WTC11 (cell line): Measurements from ENCODE around the gene STUM. TPM values are rescaled to one million over a fixed set of nuclear protein-coding genes. Genes with fewer than 3 reads are reported as not detected.

Experiments
- ATAC-seq: fragments of 200-7000 bp; cut with Tn5 transposase; 2 replicates; pipeline ENCODE4 v1.10.0; 2021; ENCODE audit warnings: mild to moderate bottlenecking, moderate library complexity
- CTCF ChIA-PET: fragments of 300-600 bp; sonication (Branson Sonifier 250); formaldehyde crosslinking; loops from one replicate; lab custom pipeline; 2021; ENCODE audit warnings: antibody characterized with exemption; lab: Charles Lee
- POLR2A ChIA-PET: fragments of 350-600 bp; sonication (Branson Sonifier 250); formaldehyde crosslinking; loops from one replicate; lab custom pipeline; 2021; ENCODE audit warnings: antibody characterized with exemption; lab: Charles Lee
- DNase-seq: peaks from one replicate; pipeline ENCODE4 v3.0.0; 2021; ENCODE audit warnings: low spot score
- H3K27ac Mint-ChIP-seq: 2 replicates; pipeline ENCODE4 v1.8.0; 2021; ENCODE audit warnings: mixed read lengths
- H3K27me3 Mint-ChIP-seq: 2 replicates; pipeline ENCODE4 v1.8.0; 2021; ENCODE audit warnings: low read depth, mild to moderate bottlenecking, moderate library complexity, mixed read lengths
- H3K36me3 Mint-ChIP-seq: 2 replicates; pipeline ENCODE4 v1.8.0; 2021; ENCODE audit warnings: mixed read lengths
- H3K4me1 Mint-ChIP-seq: 2 replicates; pipeline ENCODE4 v1.8.0; 2022; ENCODE audit warnings: mixed read lengths
- H3K4me3 Mint-ChIP-seq: 2 replicates; pipeline ENCODE4 v1.8.0; 2021; ENCODE audit warnings: mild to moderate bottlenecking, moderate library complexity, mixed read lengths
- H3K9me3 Mint-ChIP-seq: 2 replicates; pipeline ENCODE4 v1.8.0; 2021; ENCODE audit warnings: mixed read lengths
- CREB1 ChIP-seq: sonication (generic); formaldehyde crosslinking; IDR thresholded peaks from 2 replicates; pipeline ENCODE4 v1.8.0; 2023; ENCODE audit warnings: mild to moderate bottlenecking, missing genetic modification reagents
- CTCF ChIP-seq: fragments of 200-600 bp; IDR thresholded peaks from 2 replicates; pipeline ENCODE4 v1.8.0; 2022; ENCODE audit warnings: antibody characterized with exemption
- E2F1 ChIP-seq: sonication (generic); formaldehyde crosslinking; IDR thresholded peaks from 2 replicates; pipeline ENCODE4 v1.8.0; 2022; ENCODE audit warnings: mild to moderate bottlenecking, missing genetic modification reagents
- E2F4 ChIP-seq: sonication (generic); formaldehyde crosslinking; IDR thresholded peaks from 2 replicates; pipeline ENCODE4 v1.8.1; 2022; ENCODE audit warnings: low read depth, mild to moderate bottlenecking, moderate library complexity, missing genetic modification reagents, borderline replicate concordance
- ESRRA ChIP-seq: sonication (generic); formaldehyde crosslinking; IDR thresholded peaks from 2 replicates; pipeline ENCODE4 v1.8.1; 2022; ENCODE audit warnings: mild to moderate bottlenecking, missing genetic modification reagents, borderline replicate concordance
- FOXP4 ChIP-seq: sonication (generic); formaldehyde crosslinking; IDR thresholded peaks from 2 replicates; pipeline ENCODE4 v1.8.0; 2022; ENCODE audit warnings: mild to moderate bottlenecking, missing genetic modification reagents
- HMGA2 ChIP-seq: fragments of 250-450 bp; sonication (Bioruptor Pico); IDR thresholded peaks from 2 replicates; pipeline ENCODE4 v1.4.0; 2021; ENCODE audit warnings: mild to moderate bottlenecking, moderate library complexity
- MXD4 ChIP-seq: fragments of 250-450 bp; sonication (Bioruptor Pico); IDR thresholded peaks from 2 replicates; pipeline ENCODE4 v1.8.0; 2021; ENCODE audit warnings: mild to moderate bottlenecking, moderate library complexity, borderline replicate concordance
- PREB ChIP-seq: sonication (generic); formaldehyde crosslinking; IDR thresholded peaks from 2 replicates; pipeline ENCODE4 v1.8.1; 2022; ENCODE audit warnings: mild to moderate bottlenecking, missing genetic modification reagents, moderate library complexity, borderline replicate concordance
- STAT6 ChIP-seq: sonication (generic); formaldehyde crosslinking; conservative IDR thresholded peaks from 2 replicates; pipeline ENCODE4 v1.8.1; 2023; ENCODE audit warnings: mild to moderate bottlenecking, low read depth, missing genetic modification reagents, moderate library complexity
- USF2 ChIP-seq: sonication (generic); formaldehyde crosslinking; IDR thresholded peaks from 2 replicates; pipeline ENCODE4 v1.8.1; 2023; ENCODE audit warnings: mild to moderate bottlenecking, missing genetic modification reagents, moderate library complexity
- ZNF138 ChIP-seq: sonication (generic); formaldehyde crosslinking; conservative IDR thresholded peaks from 2 replicates; pipeline ENCODE4 v1.8.1; 2022; ENCODE audit warnings: mild to moderate bottlenecking, moderate library complexity, missing genetic modification reagents
- ZNF396 ChIP-seq: fragments of 250-450 bp; sonication (Bioruptor Pico); IDR thresholded peaks from 2 replicates; pipeline ENCODE4 v1.8.0; 2021; ENCODE audit warnings: mild to moderate bottlenecking, moderate library complexity, borderline replicate concordance
- ZNF423 ChIP-seq: fragments of 250-450 bp; sonication (Bioruptor Pico); IDR thresholded peaks from 2 replicates; pipeline ENCODE4 v2.1.2; 2022; ENCODE audit warnings: mild to moderate bottlenecking, moderate library complexity
- ZNF671 ChIP-seq: fragments of 250-450 bp; sonication (Bioruptor Pico); IDR thresholded peaks from 2 replicates; pipeline ENCODE4 v1.8.0; 2021; ENCODE audit warnings: mild to moderate bottlenecking
- total RNA-seq: library from RNA; stranded (reverse); gene quantifications from 3 replicates; pipeline ENCODE4 v1.2.3, GENCODE V29; 2021

Gene STUM
- total RNA-seq, 1 experiment from 2014 or later: 2.5 TPM

- CTCF ChIA-PET: no interaction called here
- Mint-ChIP-seq H3K4me1 (peaks cover 19% of the 10 kb centered on the region), H3K36me3 (no peaks in the 10 kb centered on the region), H3K27me3 (peaks cover 37% of the 10 kb centered on the region), H3K9me3 (no peaks in the 10 kb centered on the region), H3K27ac (no peak overlapping the region)
- POLR2A ChIA-PET: no interaction called here
- DNase-seq (no peak), ATAC-seq (no peak)
- TF ChIP-seq MXD4 (no peak), PREB (CRISPR knock-in tag) (no peak), USF2 (no peak), ZNF138 (no peak), HMGA2 (CRISPR knock-in tag) (no peak), ZNF671 (CRISPR knock-in tag) (no peak), ZNF423 (CRISPR knock-in tag) (no peak), FOXP4 (CRISPR knock-in tag) (no peak), STAT6 (CRISPR knock-in tag) (no peak), CTCF (no peak), E2F4 (CRISPR knock-in tag) (no peak), ZNF396 (CRISPR knock-in tag) (no peak), CREB1 (no peak), ESRRA (CRISPR knock-in tag) (no peak), E2F1 (CRISPR knock-in tag) (no peak)
- TF ChIP-seq, all 79 proteins: peak for 0
- H3K4me3 Mint-ChIP-seq: no peak overlapping the region
Observed at GRCh38 chr1:226553266-226553923, 4.8 kb downstream of the STUM start.
